Measurements from ENCODE around the gene VPS26A.

GRCh38 chr10:69176823-69177222 lies 52.8 kb downstream of the VPS26A start:
- TF ChIP-seq CTCF (IDR thresholded peaks at IDR 0.05) (no peak), POLR2AphosphoS5 (IDR thresholded peaks at IDR 0.05) (no peak), POLR2A (IDR thresholded peaks at IDR 0.05) (no peak)

All from upper lobe of left lung (tissue), 4 donors.